Fibroblast of skin of left biceps (primary cell): Measurements from ENCODE around the gene PLCG2.
"Not testable (repeated sequence)": the region's sequence is repeated elsewhere in the genome, so short reads cannot be mapped to it uniquely, and the experiment has no call there.

Experiments used
- DNase-seq, 2 experiments: peaks; one replicate each; pipeline ENCODE4 v3.0.0-alpha.2; 2013; ENCODE audit warnings: low read depth in 2 of 2

The PLCG2 gene

DNA sequence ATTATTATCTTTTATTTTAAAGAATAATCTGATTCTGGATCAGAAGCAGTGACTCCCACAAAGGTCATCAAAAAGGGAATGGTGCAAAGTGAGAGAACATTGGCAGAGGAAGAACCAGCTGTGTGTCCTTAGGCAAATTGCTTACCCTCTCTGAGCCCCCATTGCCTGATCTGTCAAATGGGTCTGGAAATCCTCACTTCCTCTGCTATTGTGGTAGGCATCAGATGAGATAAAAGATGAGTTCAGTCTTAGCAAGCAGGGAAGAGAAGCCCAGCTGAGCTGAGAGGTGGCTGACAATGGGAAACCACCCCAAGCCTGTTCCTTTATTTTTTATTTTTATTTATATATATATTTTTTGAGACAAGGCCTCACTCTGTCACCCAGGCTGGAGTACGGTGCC is 24.2 kb upstream of the PLCG2 start:
- DNase-seq, result no peak

DNA sequence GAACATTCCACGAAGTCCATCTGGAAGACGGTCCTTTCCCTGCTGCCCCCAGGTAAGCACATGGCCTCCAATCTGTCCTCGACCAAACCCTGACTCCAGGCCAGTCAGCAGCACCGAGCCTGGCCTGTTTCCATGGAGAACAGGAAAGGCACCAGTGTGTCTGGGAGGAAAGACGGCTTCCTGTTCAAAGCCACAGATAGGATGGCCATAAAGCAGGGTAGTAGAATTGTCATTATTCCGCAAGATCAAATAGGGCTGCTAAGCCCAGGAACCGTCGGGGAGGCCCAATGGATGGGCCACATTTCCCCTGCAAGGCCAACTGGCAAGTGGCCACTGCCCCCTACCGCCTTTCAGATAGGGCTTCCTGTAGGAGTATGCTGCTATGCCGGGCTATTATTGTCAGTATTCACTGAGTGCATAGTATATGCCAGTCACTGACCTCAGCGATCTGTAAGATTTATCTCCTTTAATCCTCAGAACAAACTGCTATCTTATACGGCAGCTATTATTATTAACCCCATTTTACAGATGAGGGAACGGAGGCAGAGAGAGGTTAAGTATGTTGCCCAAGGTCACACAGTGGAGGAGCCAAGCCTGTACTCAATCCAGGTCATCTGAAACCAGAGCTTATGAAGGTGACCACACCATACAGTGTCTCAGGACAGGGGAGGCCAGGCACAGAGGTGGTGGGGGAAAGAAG is 23.0 kb upstream of the PLCG2 start:
- DNase-seq, result no peak

DNA sequence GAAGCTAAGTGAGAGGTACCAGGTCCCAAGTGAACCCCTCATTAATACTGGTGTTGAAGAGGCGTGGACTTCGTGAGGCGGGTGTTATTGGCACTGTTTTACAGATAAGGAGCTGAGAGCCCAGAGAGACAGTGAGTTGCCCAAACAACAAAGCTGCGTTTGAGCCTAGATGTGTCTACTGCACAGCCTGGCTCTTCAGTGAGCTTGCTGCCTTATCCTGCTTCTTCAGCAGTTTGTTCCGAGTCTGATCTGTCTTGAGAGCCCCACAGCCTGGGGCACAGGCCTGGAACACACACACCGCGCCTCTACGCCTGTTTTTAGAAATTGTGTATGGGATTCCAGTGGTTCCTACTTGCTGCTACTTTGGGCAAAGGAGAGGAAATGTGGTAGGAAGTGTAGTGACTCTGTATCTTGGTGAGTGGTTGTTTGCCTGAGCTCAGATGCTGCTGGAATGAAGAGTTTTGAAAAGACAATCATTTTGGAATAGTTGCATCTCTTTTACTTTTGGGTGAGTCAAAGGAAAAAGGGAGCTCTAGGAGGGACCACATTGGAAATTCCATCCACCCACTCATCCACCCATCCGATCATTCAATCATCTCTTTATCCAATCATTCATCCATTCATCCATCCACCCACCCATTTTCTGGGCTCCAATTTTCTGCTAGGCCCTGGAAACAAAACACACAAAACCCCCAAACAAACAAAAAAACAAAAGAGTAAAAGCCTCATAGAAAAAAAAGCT is 22.3 kb upstream of the PLCG2 start:
- DNase-seq, result no peak

- no peak for DNase-seq
Observed at GRCh38 chr16:81758376-81758775, 20.7 kb upstream of the PLCG2 start.

- DNase-seq, result not testable (repeated sequence)
Observed at GRCh38 chr16:81762322-81762721, 16.8 kb upstream of the PLCG2 start.

GRCh38 chr16:81765111-81765919 is 13.8 kb upstream of the PLCG2 start:
- no peak for DNase-seq

GRCh38 chr16:81765969-81766368 is 13.1 kb upstream of the PLCG2 start:
- no peak for DNase-seq

DNA sequence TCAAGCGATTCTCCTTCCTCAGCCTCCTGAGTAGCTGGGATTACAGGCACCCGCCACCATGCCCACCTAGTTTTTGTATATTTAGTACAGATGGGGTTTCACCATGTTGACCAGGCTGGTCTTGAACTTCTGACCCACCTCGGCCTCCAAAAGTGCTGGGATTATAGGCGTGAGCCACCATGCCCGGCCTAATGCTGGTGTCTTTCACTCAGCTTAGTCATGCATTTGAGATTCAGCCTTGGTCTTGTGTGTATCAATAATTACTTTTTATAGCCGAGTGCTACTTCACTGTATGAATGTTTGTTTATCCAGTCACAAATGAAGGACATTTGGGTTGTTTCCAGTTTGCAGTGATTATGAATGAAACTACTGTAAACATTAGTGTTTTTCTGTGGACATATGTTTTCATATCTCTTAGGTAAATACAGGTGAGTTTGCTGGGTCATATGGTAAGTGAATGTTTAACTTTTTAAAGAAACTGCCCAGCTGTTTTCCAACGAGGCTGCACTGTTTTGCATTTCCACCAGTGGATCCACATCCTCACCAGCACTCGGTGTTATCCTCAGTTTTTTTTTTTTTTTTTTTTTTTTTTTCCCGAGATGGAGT is 11.0 kb upstream of the PLCG2 start:
- no peak for DNase-seq

GRCh38 chr16:81770008-81770407 is 9.1 kb upstream of the PLCG2 start:
- no peak for DNase-seq

- no peak for DNase-seq
Observed at GRCh38 chr16:81774348-81774747, 4.7 kb upstream of the PLCG2 start.

DNA sequence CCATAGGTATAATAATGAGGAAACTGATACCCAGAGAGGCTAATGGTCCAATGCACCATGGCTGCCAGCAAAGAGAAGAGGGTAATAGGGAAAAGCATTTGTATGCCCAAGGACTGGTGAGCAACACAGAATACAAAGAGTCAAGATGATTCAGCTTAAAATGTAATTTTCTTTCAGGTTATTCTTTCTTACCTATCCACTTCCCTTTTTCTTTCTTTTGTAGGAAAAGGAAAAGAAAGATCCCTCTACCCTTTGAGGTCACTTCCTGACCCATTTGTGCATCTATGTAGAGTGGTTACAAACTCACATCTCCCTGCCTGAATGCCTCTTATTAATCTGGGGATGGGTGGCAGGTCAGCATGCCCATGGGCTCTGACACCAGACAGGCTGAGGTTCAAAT is 3.5 kb upstream of the PLCG2 start:
- no peak for DNase-seq

DNA sequence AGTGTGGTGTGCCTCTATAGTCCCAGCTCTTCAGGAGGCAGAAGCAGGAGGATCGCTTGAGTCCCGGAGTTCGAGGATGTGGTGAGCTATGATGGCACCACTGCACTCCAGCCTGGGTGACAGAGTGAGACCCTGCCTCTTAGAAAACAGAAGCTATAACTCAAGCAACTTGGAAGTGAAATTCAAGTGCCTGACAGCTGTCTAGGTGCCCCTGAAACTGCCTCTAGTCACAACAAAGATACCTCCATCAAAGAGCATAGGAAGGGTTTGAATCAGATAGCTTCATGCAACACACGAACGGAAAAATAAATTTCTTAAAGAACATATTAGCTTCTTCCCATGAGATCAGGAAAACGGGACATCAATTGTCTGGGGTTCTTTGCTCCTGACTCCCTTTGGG is 860 bp upstream of the PLCG2 start:
- no peak for DNase-seq

DNA sequence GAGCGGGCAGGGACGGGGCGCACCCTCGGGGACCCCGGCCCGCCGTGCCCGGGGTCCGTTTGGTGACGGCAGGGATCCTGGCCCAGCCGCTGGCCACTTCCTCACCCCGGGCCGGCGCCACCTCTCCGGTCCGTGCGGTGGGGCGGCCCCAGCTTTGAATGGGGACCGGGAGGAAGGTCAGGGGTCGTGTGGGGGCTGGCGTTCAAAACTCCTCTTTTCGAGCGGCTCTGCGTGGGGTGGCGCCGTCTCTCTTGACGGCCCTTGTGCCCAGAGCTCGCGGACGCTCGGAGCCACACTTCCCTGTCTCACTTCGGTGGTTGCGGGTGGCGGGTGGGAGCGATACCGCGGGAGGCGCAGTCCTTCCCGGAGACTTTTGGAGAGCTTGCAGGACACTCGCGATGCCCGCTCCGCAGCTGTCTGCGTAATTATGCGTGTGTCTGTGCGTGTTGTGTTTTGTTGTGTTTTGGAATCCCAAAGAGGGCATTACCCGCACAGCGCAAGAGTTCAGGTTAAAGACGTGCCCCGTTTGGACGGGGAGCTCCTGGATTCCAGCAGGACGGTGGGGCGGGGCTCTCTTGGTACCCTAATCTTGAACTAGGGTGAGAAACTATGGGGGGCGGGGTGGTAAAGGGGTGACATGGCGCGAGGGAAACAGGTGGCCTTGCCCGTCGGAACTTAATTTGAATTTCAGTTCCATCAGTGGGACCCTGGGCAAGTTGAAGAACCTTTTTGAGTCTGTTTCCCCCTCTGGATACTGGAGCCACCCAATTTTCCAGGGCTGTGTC is 637 bp downstream of the PLCG2 start:
- no peak for DNase-seq

DNA sequence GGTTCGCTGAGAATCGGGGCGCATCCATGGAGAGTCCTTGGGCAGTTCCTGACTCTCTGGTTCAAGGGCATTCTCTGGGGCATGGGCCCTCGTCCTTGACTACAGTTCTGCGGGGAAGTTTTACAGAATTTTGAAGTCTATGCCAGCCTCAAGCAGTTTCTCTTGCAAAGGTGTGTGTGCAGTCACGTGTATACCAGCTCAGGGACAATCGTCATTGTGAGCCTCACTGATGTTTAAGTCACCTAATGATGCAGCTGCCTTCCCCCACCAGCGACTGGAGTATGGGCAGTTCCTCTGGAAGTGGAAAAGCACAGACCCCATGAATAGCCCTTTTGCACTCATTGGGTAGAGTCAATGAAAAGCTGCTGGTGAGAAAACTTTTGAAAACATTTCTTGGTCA is 1.3 kb downstream of the PLCG2 start:
- no peak for DNase-seq

DNA sequence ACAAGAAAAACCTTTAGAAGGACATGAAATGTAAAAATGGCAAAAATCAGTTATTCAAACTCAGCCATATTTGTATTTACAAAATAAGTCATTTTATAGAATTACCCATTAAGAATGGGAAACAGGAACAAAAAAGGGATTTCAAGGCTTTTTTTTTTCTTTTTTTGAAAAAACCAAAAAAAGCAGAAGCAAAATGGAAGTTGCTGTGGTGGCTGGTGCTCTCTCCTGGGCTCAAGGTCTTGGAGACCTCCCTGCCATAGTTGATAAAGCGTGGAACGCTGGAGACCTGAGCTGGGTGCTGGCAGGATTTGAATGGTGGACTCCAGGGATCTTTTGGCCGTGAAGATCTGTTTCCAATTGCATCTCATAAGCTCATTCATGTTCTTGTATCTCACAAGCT is 3.1 kb downstream of the PLCG2 start:
- no peak for DNase-seq

DNA sequence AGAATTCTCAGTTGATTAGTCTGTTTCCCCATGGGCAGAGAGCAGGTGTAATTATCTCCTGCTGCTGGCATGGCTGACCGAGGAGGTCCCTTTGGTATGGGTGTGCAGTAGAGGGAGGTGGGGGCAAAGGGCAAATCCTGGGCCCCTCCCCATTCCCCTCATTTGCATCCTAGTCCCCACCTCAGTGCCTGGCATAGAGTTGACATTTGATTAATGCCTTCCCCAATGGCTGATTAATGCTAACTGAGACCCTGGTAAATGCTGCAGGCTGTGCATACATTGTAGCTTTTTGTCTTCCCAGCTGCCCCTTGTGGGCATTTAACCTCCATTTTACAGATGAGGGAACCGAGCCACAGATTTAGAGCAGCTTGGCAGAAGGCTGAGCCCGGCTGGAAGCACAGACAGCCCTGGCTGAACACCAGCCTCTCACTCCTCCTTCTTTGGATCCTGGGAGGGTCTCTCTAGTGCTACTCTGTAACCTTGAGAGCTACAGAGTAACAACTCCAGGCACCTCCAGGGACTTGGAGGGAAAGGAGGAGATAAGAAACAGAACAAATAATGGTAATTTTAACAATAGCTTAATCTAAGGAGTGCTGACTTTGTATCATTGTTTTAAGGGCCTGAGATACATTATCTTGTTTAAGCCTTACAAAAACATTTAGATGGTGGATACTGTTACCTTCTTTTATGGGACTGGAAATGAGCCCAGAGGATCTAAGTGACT is 5.1 kb downstream of the PLCG2 start:
- DNase-seq, result no peak

DNA sequence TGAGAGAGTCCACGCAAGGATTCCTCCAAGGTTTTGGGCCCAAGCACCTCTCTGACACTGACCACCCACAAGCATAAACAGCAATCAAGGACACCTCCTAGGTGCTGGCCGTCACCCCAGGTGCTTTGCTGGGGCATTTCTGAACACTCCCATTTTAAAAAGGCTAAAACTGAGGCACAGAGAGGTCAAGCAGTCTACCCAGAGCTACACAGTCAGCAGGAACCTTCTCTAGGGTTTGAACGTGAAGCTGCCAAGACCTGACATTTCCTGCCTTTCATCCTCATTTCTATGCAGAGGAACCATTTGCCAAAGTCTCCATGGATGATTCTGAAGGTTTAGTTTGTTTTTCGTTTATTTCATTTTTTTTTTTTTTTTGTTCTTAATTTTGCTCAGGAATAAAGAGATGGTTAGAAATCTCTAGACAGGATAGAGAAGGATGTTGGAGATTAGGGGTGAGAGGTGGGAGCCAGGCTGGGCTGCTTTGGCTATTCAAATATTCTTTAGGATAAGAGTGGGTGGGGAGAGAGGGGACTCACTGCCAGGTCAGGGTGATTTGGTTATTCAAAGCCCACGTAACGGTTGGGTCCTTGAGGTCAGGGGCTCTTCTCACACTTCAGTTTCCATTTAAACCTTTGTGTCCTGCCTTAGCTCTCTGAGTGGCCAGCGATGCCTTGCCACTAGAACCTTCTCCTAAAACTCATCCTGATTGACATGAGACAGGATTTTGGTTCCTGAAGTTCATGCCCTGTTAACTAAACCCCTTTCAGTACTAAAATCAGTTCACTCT is 6.2 kb downstream of the PLCG2 start:
- DNase-seq, result no peak

GRCh38 chr16:81786321-81786720 is 7.2 kb downstream of the PLCG2 start:
- DNase-seq, result no peak

GRCh38 chr16:81786868-81787267 is 7.8 kb downstream of the PLCG2 start:
- no peak for DNase-seq

GRCh38 chr16:81787659-81788058 is 8.6 kb downstream of the PLCG2 start:
- no peak for DNase-seq
